Mesenchymal stem cell (in vitro differentiated cells and primary cell): ENCODE measurements around the gene VPREB1.
"Not testable (repeated sequence)": the region's sequence is repeated elsewhere in the genome, so short reads cannot be mapped to it uniquely, and the experiment has no call there.

Experiments
- DNase-seq: peaks from one replicate; pipeline ENCODE4 v3.0.0-alpha.2; 2013
- H2AFZ ChIP-seq: one replicate; pipeline ENCODE4 v1.6.1; 2013; ENCODE audit warnings: low read depth, mild to moderate bottlenecking, control low read depth, inconsistent platforms, low read length, moderate library complexity
- H2AK5ac ChIP-seq: 2 replicates; pipeline ENCODE4 v1.6.1; 2013; ENCODE audit warnings: low read length, moderate library complexity, mild to moderate bottlenecking, inconsistent platforms; ENCODE audit not compliant: severe bottlenecking
- H2BK120ac ChIP-seq: one replicate; pipeline ENCODE4 v1.6.1; 2013; ENCODE audit warnings: low read depth, mild to moderate bottlenecking, inconsistent platforms, low read length, moderate library complexity
- H2BK12ac ChIP-seq, 2 experiments: one replicate each; pipeline ENCODE4 v1.6.1; 2013; ENCODE audit warnings: inconsistent platforms in 2 of 2, low read length in 2 of 2, mild to moderate bottlenecking in 2 of 2, moderate library complexity in 2 of 2, control low read depth in 1 of 2
- H2BK15ac ChIP-seq: one replicate; pipeline ENCODE4 v1.6.1; 2013; ENCODE audit warnings: mild to moderate bottlenecking, low read depth, inconsistent platforms; ENCODE audit not compliant: poor library complexity, severe bottlenecking
- H2BK5ac ChIP-seq: 2 replicates; pipeline ENCODE4 v1.6.1; 2013; ENCODE audit warnings: low read depth, mild to moderate bottlenecking, low read length, control low read depth, inconsistent platforms; ENCODE audit not compliant: poor library complexity, severe bottlenecking
- H3K14ac ChIP-seq, 2 experiments: one replicate each; pipeline ENCODE4 v1.6.1; 2013; ENCODE audit warnings: inconsistent platforms in 2 of 2, low read length in 2 of 2, control low read depth in 1 of 2, mild to moderate bottlenecking in 1 of 2, moderate library complexity in 1 of 2
- H3K18ac ChIP-seq, 2 experiments: one replicate each; pipeline ENCODE4 v1.6.1; 2013; ENCODE audit warnings: inconsistent platforms in 2 of 2, low read length in 2 of 2, control low read depth in 1 of 2, low read depth in 1 of 2, mild to moderate bottlenecking in 1 of 2
- H3K23ac ChIP-seq, 2 experiments: one replicate each; pipeline ENCODE4 v1.6.1; 2013; ENCODE audit warnings: inconsistent platforms in 2 of 2, low read length in 2 of 2, mild to moderate bottlenecking in 2 of 2, moderate library complexity in 2 of 2, control low read depth in 1 of 2
- H3K27ac ChIP-seq: 2 replicates; pipeline ENCODE4 v1.5.1; 2013; ENCODE audit warnings: mild to moderate bottlenecking, moderate library complexity, low read length, control low read depth, inconsistent platforms; ENCODE audit not compliant: poor library complexity, severe bottlenecking
- H3K27me3 ChIP-seq, 2 experiments: 2 replicates each; pipeline versions ENCODE4 v1.6.1 to v1.7.0; 2013; ENCODE audit warnings: low read length in 2 of 2, mild to moderate bottlenecking in 2 of 2, moderate library complexity in 2 of 2, control low read depth in 1 of 2, inconsistent platforms in 1 of 2; ENCODE audit not compliant: control insufficient read depth in 1 of 2, insufficient read depth in 1 of 2
- H3K36me3 ChIP-seq, 2 experiments: 2 replicates each; pipeline versions ENCODE4 v1.6.1 to v1.7.0; 2013; ENCODE audit warnings: low read length in 2 of 2, control low read depth in 1 of 2, inconsistent platforms in 1 of 2, low read depth in 1 of 2, mild to moderate bottlenecking in 1 of 2; ENCODE audit not compliant: insufficient read depth in 2 of 2, control insufficient read depth in 1 of 2
- H3K4ac ChIP-seq, 2 experiments: one replicate each; pipeline ENCODE4 v1.6.1; 2013; ENCODE audit warnings: inconsistent platforms in 2 of 2, low read length in 2 of 2, mild to moderate bottlenecking in 2 of 2, moderate library complexity in 2 of 2, control low read depth in 1 of 2, low read depth in 1 of 2
- H3K4me1 ChIP-seq: 2 replicates; pipeline ENCODE4 v1.6.1; 2013; ENCODE audit warnings: low read depth, low read length, control low read depth; ENCODE audit not compliant: control insufficient read depth, insufficient read depth
- H3K4me2 ChIP-seq: 2 replicates; pipeline ENCODE4 v1.6.1; 2013; ENCODE audit warnings: low read length, mild to moderate bottlenecking, inconsistent platforms; ENCODE audit not compliant: poor library complexity, severe bottlenecking
- H3K4me3 ChIP-seq, 2 experiments: 2 replicates each; pipeline versions ENCODE4 v1.5.1 to v1.7.0; 2013; ENCODE audit warnings: low read length in 2 of 2, mild to moderate bottlenecking in 2 of 2, control low read depth in 1 of 2, low read depth in 1 of 2; ENCODE audit not compliant: insufficient read depth in 1 of 2
- H3K79me1 ChIP-seq: replicated peaks from 2 replicates; pipeline ENCODE4 v1.6.1; 2013; ENCODE audit warnings: mild to moderate bottlenecking, control low read depth, low read length, inconsistent platforms; ENCODE audit not compliant: poor library complexity, severe bottlenecking
- H3K9ac ChIP-seq: 2 replicates; pipeline ENCODE4 v1.7.0; 2013; ENCODE audit warnings: mild to moderate bottlenecking, low read length, moderate library complexity
- H3K9me3 ChIP-seq: 2 replicates; pipeline ENCODE4 v1.7.0; 2013; ENCODE audit warnings: mild to moderate bottlenecking, low read length; ENCODE audit not compliant: control insufficient read depth
- H4K8ac ChIP-seq: one replicate; pipeline ENCODE4 v1.6.1; 2013; ENCODE audit warnings: inconsistent platforms, mild to moderate bottlenecking, low read length, moderate library complexity
- H4K91ac ChIP-seq: one replicate; pipeline ENCODE4 v1.6.1; 2013; ENCODE audit warnings: mild to moderate bottlenecking, low read length, inconsistent platforms
- WGBS: methylation state at CpG from one replicate; pipeline ENCODE4 v1.1.7; 2013; ENCODE audit warnings: mixed read lengths; 5-methylcytosine and 5-hydroxymethylcytosine counted together

VPREB1 gene

GRCh38 chr22:22260586-22260985 is 16.0 kb downstream of the VPREB1 start:
- not testable (repeated sequence) for H3K4me1 ChIP-seq, H3K23ac ChIP-seq, H2BK15ac ChIP-seq, DNase-seq, H3K36me3 ChIP-seq, H3K4ac ChIP-seq, H4K8ac ChIP-seq, H2BK120ac ChIP-seq, H3K27me3 ChIP-seq, H4K91ac ChIP-seq, H2AFZ ChIP-seq, H3K79me1 ChIP-seq, H2BK5ac ChIP-seq, H3K4me2 ChIP-seq, H2AK5ac ChIP-seq, H3K9ac ChIP-seq, H2BK12ac ChIP-seq, H3K27ac ChIP-seq, H3K14ac ChIP-seq, H3K9me3 ChIP-seq, H3K18ac ChIP-seq, H3K4me3 ChIP-seq
- 80% methylated on average over 1 of the region's 4 CpGs for WGBS

DNA sequence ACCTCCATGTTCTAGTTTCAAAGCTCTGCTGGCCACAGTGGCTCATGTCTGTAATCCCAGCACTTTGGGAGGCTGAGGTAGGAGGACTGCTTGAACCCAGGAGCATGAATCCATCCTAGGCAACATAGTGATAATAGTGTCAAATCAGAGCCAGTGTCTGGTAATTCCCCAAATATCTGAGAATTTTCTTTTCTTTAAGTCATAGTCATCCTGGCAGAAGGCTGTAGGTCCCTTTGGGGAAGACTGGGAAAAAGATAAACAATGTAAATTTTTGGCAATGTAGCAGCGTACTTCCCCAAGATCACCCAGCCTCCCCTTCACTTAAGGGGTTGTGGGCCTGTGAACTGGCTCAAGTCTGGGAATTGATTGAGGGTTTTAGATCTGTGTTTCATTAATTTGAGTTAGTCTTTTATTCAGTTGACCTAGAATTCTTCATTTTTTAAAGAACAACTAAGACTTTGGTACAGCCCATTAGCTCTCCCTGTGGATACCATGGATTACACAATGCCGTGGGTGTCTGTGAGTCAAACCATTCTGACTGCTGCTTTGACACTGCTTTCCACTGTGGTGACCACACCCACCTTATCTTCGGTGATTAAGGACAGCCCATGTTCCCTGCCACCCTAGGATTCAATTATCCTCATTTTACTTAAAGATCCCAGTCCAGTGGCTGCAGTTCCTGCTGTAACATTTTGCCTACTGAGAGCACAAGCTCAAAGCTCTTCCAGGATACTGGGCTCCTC is 17.9 kb downstream of the VPREB1 start:
- WGBS = 28% methylated on average over 2 of the region's 3 CpGs
- not testable (repeated sequence) for H3K18ac ChIP-seq, H3K27ac ChIP-seq, H3K4me3 ChIP-seq, H3K23ac ChIP-seq, H3K27me3 ChIP-seq, H3K4ac ChIP-seq, H3K4me1 ChIP-seq, H2BK120ac ChIP-seq, H3K14ac ChIP-seq, H4K91ac ChIP-seq, H2AFZ ChIP-seq, H3K9me3 ChIP-seq, H2BK15ac ChIP-seq, H2BK12ac ChIP-seq, H3K36me3 ChIP-seq, H2AK5ac ChIP-seq, H3K4me2 ChIP-seq, H3K79me1 ChIP-seq, H2BK5ac ChIP-seq, H4K8ac ChIP-seq, H3K9ac ChIP-seq
- peak; percentile 33 for DNase-seq

DNA sequence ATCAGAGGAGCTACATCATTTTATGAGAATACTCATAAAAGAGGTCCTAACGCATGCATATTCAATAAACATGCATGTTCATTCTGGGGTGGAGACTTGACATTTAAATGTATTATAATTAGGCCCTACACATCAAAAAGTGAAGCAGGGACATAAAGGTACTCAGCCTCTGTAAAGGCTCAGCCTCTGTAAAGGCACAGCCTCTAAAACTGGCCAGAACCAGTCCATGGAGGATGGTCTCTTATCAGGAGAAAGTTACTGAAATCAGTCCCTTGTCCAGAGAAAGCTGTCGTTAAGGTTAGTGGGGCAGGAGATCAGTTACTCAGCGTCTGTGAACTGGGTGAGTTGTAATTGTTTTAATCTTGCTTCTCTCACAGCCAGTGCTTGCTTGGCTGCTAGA is 19.2 kb downstream of the VPREB1 start:
- H3K4me3 ChIP-seq, H2BK5ac ChIP-seq, H3K4me1 ChIP-seq, H3K23ac ChIP-seq, H3K9ac ChIP-seq, H3K4me2 ChIP-seq, H3K36me3 ChIP-seq, H3K27me3 ChIP-seq, H4K91ac ChIP-seq, H2AFZ ChIP-seq, H3K9me3 ChIP-seq, H4K8ac ChIP-seq, H2BK120ac ChIP-seq, DNase-seq, H3K27ac ChIP-seq, H3K14ac ChIP-seq, H3K4ac ChIP-seq, H2AK5ac ChIP-seq, H3K18ac ChIP-seq, H2BK15ac ChIP-seq, H3K79me1 ChIP-seq, H2BK12ac ChIP-seq: not testable (repeated sequence)
- WGBS = no CpG with 5 or more reads among the region's 3 CpGs

DNA sequence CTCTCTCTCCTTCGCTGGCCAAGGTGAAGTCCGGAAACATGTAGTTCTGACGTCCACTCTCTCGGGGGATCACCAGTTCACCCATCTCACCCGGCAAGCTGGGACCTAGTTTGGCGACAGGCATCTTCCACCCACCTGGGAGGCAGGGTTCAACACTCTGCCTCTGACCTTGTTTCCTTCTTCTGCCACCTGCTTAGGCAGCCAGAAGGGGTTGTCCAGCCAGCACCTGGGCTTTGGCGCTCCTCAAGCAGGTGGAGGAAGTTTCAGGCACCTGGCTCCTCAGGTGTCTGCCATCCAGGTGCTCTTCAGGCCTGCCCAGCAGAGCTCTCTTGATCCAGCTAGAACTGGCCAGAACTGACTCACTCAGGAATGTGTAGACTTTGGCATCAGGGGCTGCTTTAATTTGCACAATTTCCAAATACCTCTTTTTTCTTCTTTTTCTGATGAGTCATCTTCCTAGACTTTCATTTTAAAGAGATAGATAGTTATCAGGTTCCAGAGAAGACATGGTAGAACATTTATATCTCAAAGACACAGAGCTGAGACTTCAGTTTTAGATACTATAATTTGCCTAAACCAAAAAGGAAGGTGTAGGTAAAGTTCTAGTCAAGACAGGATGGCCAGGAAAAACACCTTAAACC is 25.6 kb downstream of the VPREB1 start:
- not testable (repeated sequence) for H3K4ac ChIP-seq, H3K9ac ChIP-seq, H3K4me1 ChIP-seq, H3K36me3 ChIP-seq, H3K4me2 ChIP-seq, H3K23ac ChIP-seq, H2BK5ac ChIP-seq, H3K18ac ChIP-seq, H3K9me3 ChIP-seq, H2AK5ac ChIP-seq, DNase-seq, H3K14ac ChIP-seq, H2AFZ ChIP-seq, H4K91ac ChIP-seq, H3K27me3 ChIP-seq, H3K27ac ChIP-seq, H4K8ac ChIP-seq, H2BK120ac ChIP-seq, H3K4me3 ChIP-seq, H3K79me1 ChIP-seq, H2BK12ac ChIP-seq, H2BK15ac ChIP-seq
- no CpG with 5 or more reads among the region's 7 CpGs for WGBS
